HG03439 (cell line): ENCODE results near the gene ANKS1B.

ENCODE experiments used
- ATAC-seq: cut with Tn5 transposase; IDR thresholded peaks from one replicate; pipeline ENCODE4 v1.9.1; 2021; ENCODE audit warnings: mild to moderate bottlenecking, moderate library complexity; ENCODE audit not compliant: unreplicated experiment

The ANKS1B gene

GRCh38 chr12:98751580-98752115, 1233.1 kb downstream of the ANKS1B start:
- ATAC-seq, result no peak

DNA sequence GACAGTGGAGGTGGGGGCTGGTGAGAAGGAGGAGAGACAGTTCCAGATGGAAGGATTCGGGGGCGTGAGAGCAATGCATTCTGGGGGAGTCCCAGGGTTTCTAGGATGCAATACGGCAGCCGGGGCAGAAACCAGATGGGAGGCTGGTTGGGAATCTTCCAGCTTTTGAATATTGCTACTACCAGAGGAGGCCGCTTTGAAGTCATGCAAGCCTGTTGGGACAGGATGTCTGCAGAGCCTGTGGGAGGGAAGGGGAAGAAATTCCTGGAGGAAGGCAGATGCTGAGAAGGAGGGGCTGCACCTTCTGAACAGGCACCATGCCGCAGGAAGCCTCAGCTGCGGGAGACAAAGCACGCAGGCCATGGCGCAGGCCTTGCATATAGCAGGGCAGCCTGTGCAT, 1234.2 kb downstream of the ANKS1B start:
- ATAC-seq, result no peak

GRCh38 chr12:98748463-98748862, 1236.3 kb downstream of the ANKS1B start:
- ATAC-seq, result no peak

GRCh38 chr12:98745578-98746391, 1239.0 kb downstream of the ANKS1B start:
- ATAC-seq, result no peak

GRCh38 chr12:98744680-98745079, 1240.1 kb downstream of the ANKS1B start:
- ATAC-seq, result no peak

GRCh38 chr12:98743362-98743953, 1241.3 kb downstream of the ANKS1B start:
- ATAC-seq, result no peak

DNA sequence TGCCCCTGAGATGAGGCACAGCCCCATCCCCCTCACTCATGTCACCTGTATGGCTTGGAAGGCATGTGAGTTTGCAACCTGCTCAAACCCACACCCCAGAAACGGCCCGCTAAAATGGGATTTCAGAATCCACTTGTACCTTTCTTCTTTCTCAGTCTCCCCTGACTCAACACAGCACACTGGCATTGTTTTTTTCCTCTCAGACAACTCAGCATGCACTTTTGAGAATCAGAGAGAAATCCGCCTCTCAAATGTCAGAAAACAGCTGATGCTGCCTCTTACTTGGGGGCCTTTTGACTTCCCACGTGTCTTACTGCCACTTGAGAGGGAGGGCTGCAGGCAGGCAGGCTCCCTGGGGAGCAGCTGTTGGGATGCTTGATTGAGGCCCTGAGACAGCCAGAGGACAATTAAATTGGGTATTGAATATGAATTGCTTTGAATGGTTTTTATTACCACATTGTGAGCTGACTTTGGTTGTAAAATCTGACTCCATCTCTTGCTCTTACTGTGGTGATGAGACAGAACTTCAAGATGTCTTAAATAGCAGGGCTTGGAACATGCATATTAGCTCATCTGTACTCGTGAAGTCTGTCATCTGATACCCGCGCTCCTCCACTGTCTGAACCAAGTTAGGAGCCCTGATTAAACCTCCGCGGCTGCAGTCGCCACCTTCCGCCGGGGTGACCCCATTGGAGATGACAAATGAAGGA, 1243.0 kb downstream of the ANKS1B start:
- ATAC-seq, result no peak

GRCh38 chr12:98741196-98741555, 1243.6 kb downstream of the ANKS1B start:
- ATAC-seq, result no peak

DNA sequence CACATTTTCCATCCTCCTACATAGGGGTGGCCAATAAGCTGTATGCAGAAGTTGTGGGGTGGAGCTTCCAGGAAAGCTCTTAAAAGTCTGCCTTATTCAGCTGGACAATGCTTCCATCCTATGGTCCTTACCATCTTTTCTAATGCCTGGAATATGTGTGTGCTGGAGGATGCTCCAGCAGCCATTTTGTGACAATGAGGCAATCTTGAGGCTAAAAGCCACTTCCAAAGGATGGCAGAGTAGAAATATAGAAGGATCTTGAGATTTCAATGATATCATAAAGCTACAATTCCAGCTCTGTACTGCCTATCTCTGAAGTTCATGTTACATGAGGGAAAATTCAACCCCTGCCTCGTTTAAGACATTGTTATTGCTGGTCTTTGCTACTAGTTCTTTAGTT, 1244.0 kb downstream of the ANKS1B start:
- ATAC-seq, result no peak

DNA sequence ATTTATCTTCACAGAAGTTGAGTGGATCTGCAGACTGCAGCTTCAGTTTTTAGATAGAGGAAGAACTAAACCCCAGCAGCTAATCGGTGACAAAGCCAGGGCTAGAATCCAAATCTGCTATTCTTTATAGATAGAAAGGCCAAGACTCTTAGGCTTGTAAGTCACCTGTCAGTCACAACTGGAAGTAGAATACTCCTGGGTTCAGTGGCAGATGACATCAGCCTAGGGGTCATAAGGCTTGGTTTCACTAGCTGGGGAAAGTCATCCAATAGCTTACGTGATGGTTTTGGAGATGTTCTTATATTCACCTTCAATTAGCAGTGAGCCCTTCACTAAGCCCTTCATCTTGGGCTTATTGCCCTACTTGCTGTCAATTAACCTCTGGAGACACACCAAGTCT, 1246.2 kb downstream of the ANKS1B start:
- ATAC-seq, result no peak

DNA sequence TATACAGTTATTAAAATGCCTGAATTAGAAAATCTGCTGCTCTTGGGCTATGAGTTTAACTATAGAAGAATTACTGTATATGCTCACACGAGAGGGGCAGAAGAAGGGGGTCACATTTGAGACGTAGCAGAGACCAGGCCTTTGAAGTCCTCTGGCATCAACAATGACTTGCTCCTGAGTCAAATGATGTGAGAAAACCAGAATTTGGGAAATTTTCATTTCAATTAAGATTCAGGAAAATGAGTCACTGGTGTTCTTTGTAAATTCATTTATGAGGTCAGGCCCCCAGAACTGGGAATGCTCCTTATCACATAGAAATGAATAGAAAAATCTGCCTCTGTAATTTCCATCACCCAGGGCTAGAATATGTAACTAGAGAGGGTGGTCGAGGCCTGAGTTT, 1246.7 kb downstream of the ANKS1B start:
- no peak for ATAC-seq

DNA sequence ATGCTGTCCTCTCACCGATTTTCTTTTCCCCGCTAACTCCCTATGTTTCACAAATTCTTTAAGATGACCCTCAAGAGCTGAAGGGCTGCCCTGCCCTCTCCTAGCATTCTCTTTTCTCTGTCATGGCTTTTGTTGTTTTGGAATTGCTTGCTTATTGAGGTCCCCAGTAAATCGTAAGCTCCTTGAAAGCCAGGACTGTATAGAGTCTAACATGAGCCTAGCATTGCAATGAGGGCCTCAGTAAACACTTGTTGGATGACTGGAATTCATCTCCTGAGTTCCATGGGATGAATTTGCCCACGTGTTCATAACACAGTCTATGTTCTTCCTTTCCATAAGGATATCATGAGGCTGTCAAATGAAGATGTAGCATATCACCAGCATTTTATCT, 1247.4 kb downstream of the ANKS1B start:
- ATAC-seq, result no peak

GRCh38 chr12:98736352-98737321, 1248.1 kb downstream of the ANKS1B start:
- no peak for ATAC-seq

- ATAC-seq, result no peak
These were observed 1248.9 kb downstream of the ANKS1B start for GRCh38 chr12:98735821-98736220.

GRCh38 chr12:98733667-98734350, 1250.9 kb downstream of the ANKS1B start:
- no peak for ATAC-seq

GRCh38 chr12:98730412-98730811, 1254.3 kb downstream of the ANKS1B start:
- ATAC-seq, result no peak

- ATAC-seq, result no peak
These were observed 1257.5 kb downstream of the ANKS1B start for GRCh38 chr12:98727196-98727595.

DNA sequence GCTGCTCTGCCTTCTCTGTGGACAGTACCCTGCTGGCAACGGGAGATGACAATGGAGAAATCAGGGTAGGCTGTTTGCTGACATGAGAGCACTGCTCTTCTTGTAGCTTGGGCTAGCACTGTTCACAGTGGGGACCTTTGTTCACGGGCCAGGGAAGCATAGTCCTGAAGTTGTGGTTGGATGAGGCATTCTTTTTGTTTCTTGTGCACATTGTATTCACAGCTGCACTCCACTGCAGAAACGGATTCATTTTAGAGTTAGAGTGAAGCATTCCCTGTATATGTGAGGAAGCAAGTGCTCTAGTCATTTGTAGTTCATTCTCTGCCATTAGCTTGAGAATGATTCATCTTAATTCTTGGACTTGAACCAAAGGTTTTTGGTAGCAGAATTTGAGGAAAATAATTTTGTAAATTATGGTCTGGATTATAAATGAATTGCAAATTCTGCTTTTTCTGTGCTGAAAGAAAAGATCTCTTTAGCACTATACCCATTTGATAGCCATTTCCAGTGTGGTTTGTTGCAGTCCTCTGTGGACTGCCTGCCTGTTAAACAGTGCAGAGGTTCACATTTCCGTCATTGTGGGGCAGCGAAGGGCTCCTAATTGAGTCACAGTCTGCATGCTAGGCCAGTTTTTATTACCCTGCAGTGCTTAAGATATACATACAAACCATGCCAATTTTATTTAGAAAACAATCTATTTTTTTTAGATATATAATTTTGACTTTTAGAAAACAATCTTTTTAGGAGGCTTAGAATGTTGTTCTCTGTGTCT, 1259.1 kb downstream of the ANKS1B start:
- ATAC-seq, result peak; percentile 61
